Measurements from ENCODE around the gene AS3MT. TPM values are rescaled to one million over a fixed set of nuclear protein-coding genes. Genes with fewer than 3 reads are reported as not detected.
"Not testable (repeated sequence)": the region's sequence is repeated elsewhere in the genome, so short reads cannot be mapped to it uniquely, and the experiment has no call there.

The AS3MT gene
- total and polyA plus RNA-seq, 10 of the 15 experiments (the other 5 are each of a cell fraction or from before 2014, with no cell fraction given): 0.11 to 1.0 (median 0.39) TPM; not detected in 2

DNA sequence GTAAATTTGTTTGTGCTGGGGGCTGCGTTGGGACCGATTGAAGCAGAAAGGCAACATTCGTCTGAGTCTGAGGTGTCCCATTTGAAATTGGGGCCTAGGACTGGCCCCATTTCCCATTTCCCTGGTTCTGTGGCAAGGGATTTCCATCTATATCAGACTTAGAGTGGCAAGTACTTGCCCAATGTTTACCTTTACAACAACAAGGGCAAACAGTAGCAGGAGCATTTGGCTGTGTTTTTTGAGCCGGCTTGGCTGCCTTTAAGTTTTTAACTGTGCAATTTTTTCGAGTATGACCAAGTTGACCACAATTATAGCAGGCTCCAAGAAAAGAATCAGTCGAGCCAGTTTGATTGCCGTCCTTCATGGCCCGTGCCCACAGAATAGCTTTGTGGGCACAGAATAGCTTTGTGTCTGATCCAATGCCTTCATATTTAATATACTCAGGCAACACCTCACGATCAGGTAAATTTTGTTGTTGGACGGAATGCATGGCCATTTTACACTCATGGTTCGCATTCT lies 27.4 kb upstream of the AS3MT start:
- BruUV-seq (replicated peaks): no TSS peak
- CTCF ChIA-PET: interaction anchor here (1.0 to 1.4 kb wide), 2 partner anchors 8 to 60 kb away, joined by 3 to 5 read pairs; no protein-coding TSS in a partner anchor

DNA sequence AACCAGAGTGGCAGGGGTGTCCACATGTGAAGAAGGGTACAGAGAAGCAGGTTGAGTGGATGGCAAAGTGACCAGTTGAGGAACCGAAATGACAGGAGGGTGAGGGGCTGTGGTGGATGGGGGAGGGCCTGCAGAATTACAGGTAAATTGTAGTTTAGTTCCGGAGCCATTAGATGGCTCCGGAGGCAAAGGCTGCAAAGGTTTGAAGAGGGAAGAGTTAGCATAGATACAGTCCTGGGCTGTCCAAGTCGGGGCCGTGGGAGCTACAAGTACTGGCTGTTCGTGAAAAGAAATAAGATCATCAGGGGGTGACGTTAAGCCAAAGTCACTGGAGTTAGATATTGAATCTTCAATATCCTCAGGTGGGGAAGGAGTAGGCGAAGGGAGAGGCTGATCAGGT lies 26.1 kb upstream of the AS3MT start:
- CTCF ChIA-PET: not testable (repeated sequence)

More for the DNA sequence above, 27.4 kb upstream of the AS3MT start:
- no peak for FAIRE-seq
- Histone ChIP-seq H2AFZ (ENCODE audit: control insufficient read depth, low read depth, low read length) (no peak overlapping the region), H3K9me3 (replicated peaks; ENCODE audit: control insufficient read depth, insufficient read depth, low read length) (no peaks in the 10 kb centered on the region; the same call in 2 of the 3 replicates), H3K36me3 (ENCODE audit: control insufficient read depth in 2 of 2, insufficient read depth in 2 of 2, low read length in 1 of 2) (no peaks in the 10 kb centered on the region), H3K4me3 (no peak overlapping the region), H3K27ac (ENCODE audit: control insufficient read depth, insufficient read depth) (no peak overlapping the region), H3K4me2 (ENCODE audit: control insufficient read depth, insufficient read depth) (no peak overlapping the region), H4K20me1 (ENCODE audit: control insufficient read depth, insufficient read depth) (no peaks in the 10 kb centered on the region), H3K27me3 (replicated peaks in 1 of 2; ENCODE audit: control insufficient read depth in 2 of 2, insufficient read depth in 2 of 2, low read length in 1 of 2) (no peaks in the 10 kb centered on the region), H3K9ac (ENCODE audit: control insufficient read depth, insufficient read depth, low read length) (no peak overlapping the region), H3K79me2 (ENCODE audit: control insufficient read depth, insufficient read depth, low read length) (no peaks in the 10 kb centered on the region), H3K4me1 (ENCODE audit: control insufficient read depth, insufficient read depth, low read length) (no peaks in the 10 kb centered on the region)
- no peak for DNase-seq (ENCODE audit: low read depth, low spot score)
- in situ Hi-C loops (cut with MboI): no loop called here
- POLR2A ChIA-PET: interaction anchor here (0.7 kb wide), 1 partner anchor 22 kb away, joined by 3 read pairs; no protein-coding TSS in a partner anchor
- WGBS (ENCODE audit: insufficient coverage, insufficient replicate concordance, low lambda C conversion rate, missing lambda C conversion rate): 37% methylated on average over 11 of the region's 11 CpGs
- SMC1A ChIA-PET (ENCODE audit: uncharacterized antibody, unreplicated experiment): no interaction called here
- RAD21 ChIA-PET (ENCODE audit: unreplicated experiment): interaction anchor here (2.0 kb wide), 1 partner anchor 60 kb away, joined by 6 read pairs; no protein-coding TSS in a partner anchor
- TF ChIP-seq, protein P1, sequence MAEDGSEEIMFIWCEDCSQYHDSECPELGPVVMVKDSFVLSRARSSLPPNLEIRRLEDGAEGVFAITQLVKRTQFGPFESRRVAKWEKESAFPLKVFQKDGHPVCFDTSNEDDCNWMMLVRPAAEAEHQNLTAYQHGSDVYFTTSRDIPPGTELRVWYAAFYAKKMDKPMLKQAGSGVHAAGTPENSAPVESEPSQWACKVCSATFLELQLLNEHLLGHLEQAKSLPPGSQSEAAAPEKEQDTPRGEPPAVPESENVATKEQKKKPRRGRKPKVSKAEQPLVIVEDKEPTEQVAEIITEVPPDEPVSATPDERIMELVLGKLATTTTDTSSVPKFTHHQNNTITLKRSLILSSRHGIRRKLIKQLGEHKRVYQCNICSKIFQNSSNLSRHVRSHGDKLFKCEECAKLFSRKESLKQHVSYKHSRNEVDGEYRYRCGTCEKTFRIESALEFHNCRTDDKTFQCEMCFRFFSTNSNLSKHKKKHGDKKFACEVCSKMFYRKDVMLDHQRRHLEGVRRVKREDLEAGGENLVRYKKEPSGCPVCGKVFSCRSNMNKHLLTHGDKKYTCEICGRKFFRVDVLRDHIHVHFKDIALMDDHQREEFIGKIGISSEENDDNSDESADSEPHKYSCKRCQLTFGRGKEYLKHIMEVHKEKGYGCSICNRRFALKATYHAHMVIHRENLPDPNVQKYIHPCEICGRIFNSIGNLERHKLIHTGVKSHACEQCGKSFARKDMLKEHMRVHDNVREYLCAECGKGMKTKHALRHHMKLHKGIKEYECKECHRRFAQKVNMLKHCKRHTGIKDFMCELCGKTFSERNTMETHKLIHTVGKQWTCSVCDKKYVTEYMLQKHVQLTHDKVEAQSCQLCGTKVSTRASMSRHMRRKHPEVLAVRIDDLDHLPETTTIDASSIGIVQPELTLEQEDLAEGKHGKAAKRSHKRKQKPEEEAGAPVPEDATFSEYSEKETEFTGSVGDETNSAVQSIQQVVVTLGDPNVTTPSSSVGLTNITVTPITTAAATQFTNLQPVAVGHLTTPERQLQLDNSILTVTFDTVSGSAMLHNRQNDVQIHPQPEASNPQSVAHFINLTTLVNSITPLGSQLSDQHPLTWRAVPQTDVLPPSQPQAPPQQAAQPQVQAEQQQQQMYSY (CRISPR knock-in tag; IDR thresholded peaks at IDR 0.05): no peak
- no peak for TF ChIP-seq SMC3 (IDR thresholded peaks at IDR 0.05; ENCODE audit: borderline replicate concordance, low read length)
- no peak for TF ChIP-seq BRCA1 (IDR thresholded peaks at IDR 0.05; ENCODE audit: low read depth, low read length)
- TF ChIP-seq, protein P2, sequence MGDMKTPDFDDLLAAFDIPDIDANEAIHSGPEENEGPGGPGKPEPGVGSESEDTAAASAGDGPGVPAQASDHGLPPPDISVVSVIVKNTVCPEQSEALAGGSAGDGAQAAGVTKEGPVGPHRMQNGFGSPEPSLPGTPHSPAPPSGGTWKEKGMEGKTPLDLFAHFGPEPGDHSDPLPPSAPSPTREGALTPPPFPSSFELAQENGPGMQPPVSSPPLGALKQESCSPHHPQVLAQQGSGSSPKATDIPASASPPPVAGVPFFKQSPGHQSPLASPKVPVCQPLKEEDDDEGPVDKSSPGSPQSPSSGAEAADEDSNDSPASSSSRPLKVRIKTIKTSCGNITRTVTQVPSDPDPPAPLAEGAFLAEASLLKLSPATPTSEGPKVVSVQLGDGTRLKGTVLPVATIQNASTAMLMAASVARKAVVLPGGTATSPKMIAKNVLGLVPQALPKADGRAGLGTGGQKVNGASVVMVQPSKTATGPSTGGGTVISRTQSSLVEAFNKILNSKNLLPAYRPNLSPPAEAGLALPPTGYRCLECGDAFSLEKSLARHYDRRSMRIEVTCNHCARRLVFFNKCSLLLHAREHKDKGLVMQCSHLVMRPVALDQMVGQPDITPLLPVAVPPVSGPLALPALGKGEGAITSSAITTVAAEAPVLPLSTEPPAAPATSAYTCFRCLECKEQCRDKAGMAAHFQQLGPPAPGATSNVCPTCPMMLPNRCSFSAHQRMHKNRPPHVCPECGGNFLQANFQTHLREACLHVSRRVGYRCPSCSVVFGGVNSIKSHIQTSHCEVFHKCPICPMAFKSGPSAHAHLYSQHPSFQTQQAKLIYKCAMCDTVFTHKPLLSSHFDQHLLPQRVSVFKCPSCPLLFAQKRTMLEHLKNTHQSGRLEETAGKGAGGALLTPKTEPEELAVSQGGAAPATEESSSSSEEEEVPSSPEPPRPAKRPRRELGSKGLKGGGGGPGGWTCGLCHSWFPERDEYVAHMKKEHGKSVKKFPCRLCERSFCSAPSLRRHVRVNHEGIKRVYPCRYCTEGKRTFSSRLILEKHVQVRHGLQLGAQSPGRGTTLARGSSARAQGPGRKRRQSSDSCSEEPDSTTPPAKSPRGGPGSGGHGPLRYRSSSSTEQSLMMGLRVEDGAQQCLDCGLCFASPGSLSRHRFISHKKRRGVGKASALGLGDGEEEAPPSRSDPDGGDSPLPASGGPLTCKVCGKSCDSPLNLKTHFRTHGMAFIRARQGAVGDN (IDR thresholded peaks at IDR 0.05): no peak
- no peak for TF ChIP-seq MEF2B (IDR thresholded peaks at IDR 0.05; ENCODE audit: partially characterized antibody, poor library complexity, severe bottlenecking)
- TF ChIP-seq SREBF1 (IDR thresholded peaks at IDR 0.05; ENCODE audit: low read length): no peak
- no peak for TF ChIP-seq ZNF217 (IDR thresholded peaks at IDR 0.05)
- TF ChIP-seq POLR2A (IDR thresholded peaks at IDR 0.05; ENCODE audit: low read depth, low read length): no peak
- ATAC-seq: no peak
- intact Hi-C loops (cut with micrococcal nuclease; ENCODE audit: unreplicated experiment): no loop called here

More for the DNA sequence above, 26.1 kb upstream of the AS3MT start:
- H3K9ac ChIP-seq (ENCODE audit: control insufficient read depth, insufficient read depth, low read length); BruUV-seq (replicated peaks); in situ Hi-C loops (cut with MboI); H3K4me2 ChIP-seq (ENCODE audit: control insufficient read depth, insufficient read depth); H3K36me3 ChIP-seq (ENCODE audit: control insufficient read depth in 2 of 2, insufficient read depth in 2 of 2, low read length in 1 of 2); H3K79me2 ChIP-seq (ENCODE audit: control insufficient read depth, insufficient read depth, low read length); SMC1A ChIA-PET (ENCODE audit: uncharacterized antibody, unreplicated experiment); ATAC-seq; H2AFZ ChIP-seq (ENCODE audit: control insufficient read depth, low read depth, low read length); H3K4me3 ChIP-seq; DNase-seq (ENCODE audit: low read depth, low spot score); H3K9me3 ChIP-seq (replicated peaks; ENCODE audit: control insufficient read depth, insufficient read depth, low read length); intact Hi-C loops (cut with micrococcal nuclease; ENCODE audit: unreplicated experiment); H3K4me1 ChIP-seq (ENCODE audit: control insufficient read depth, insufficient read depth, low read length); H3K27me3 ChIP-seq (replicated peaks in 1 of 2; ENCODE audit: control insufficient read depth in 2 of 2, insufficient read depth in 2 of 2, low read length in 1 of 2); FAIRE-seq; H4K20me1 ChIP-seq (ENCODE audit: control insufficient read depth, insufficient read depth); H3K27ac ChIP-seq (ENCODE audit: control insufficient read depth, insufficient read depth); POLR2A ChIA-PET: not testable (repeated sequence)
- RAD21 ChIA-PET (ENCODE audit: unreplicated experiment): interaction anchor here (2.0 kb wide), 1 partner anchor 59 kb away, joined by 6 read pairs; no protein-coding TSS in a partner anchor
- 23% methylated on average over 8 of the region's 8 CpGs for WGBS (ENCODE audit: insufficient coverage, insufficient replicate concordance, low lambda C conversion rate, missing lambda C conversion rate)
